Uterus (tissue), 2 donors: ENCODE data around the gene MPG.

Source experiments
- POLR2A ChIP-seq, 2 donors: fragments of 450-650 bp; IDR thresholded peaks; one replicate each; pipeline ENCODE4 v1.6.1; 2016; ENCODE audit warnings: antibody characterized with exemption in 2 of 2, mild to moderate bottlenecking in 1 of 2, moderate library complexity in 1 of 2
- TF ChIP-seq, protein P1 (sequence below), 4 experiments: fragments of 200-600 bp in 2 of 4; fragments of 450-650 bp in 2 of 4; sonication (generic) in 2 of 4; IDR thresholded peaks; one replicate each; pipeline ENCODE4 v1.5.1; 2016 to 2019; ENCODE audit warnings: antibody characterized with exemption in 4 of 4, mild to moderate bottlenecking in 2 of 4, moderate library complexity in 1 of 4

DNA sequence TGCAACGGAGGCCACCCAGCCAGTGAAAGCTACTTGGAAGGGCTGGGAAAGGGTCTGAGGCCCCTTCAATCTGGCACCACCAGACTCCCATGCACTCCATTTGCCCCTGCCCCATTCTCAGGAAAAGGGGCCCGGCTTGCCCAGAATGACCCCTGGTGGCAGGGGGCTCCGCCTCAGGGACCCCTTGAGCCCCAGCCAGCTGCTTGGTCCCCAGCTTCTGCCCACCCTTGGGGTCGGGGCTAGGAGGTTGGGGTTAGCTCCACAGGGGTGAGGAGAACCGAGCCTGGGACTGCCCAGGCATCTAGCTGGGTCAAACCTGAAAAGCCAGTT is 6.8 kb upstream of the MPG start:
- TF ChIP-seq, protein P1, sequence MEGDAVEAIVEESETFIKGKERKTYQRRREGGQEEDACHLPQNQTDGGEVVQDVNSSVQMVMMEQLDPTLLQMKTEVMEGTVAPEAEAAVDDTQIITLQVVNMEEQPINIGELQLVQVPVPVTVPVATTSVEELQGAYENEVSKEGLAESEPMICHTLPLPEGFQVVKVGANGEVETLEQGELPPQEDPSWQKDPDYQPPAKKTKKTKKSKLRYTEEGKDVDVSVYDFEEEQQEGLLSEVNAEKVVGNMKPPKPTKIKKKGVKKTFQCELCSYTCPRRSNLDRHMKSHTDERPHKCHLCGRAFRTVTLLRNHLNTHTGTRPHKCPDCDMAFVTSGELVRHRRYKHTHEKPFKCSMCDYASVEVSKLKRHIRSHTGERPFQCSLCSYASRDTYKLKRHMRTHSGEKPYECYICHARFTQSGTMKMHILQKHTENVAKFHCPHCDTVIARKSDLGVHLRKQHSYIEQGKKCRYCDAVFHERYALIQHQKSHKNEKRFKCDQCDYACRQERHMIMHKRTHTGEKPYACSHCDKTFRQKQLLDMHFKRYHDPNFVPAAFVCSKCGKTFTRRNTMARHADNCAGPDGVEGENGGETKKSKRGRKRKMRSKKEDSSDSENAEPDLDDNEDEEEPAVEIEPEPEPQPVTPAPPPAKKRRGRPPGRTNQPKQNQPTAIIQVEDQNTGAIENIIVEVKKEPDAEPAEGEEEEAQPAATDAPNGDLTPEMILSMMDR (IDR thresholded peaks at IDR 0.05) = no peak
- TF ChIP-seq POLR2A (IDR thresholded peaks at IDR 0.05) = no peak
